Measurements from ENCODE around the gene ITGA6.
"Not testable (repeated sequence)": the region's sequence is repeated elsewhere in the genome, so short reads cannot be mapped to it uniquely, and the experiment has no call there.

Gene ITGA6

DNA sequence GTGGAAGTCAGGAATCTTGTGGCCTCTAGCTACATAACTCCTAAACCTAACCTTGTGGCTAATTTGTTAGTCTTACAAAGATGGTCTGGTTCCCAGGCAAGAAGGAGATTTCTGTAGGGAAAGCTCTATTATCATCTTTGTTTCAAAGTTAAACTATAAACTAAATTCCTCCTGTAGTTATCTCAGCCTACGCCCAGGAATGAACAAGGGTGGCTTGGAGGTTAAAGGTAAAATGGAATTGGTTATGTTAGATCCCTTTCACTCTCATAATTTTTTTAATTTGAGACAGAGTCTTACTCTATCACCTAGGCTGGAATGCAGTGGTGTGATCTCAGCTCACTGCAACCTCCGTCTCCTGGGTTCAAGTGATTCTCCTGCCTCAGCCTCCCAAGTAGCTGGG is 103.9 kb downstream of the ITGA6 start (continued):
- no peak for TF ChIP-seq ZNF610 (tag by site-specific recombination; IDR thresholded peaks at IDR 0.05; ENCODE audit: borderline replicate concordance)

DNA sequence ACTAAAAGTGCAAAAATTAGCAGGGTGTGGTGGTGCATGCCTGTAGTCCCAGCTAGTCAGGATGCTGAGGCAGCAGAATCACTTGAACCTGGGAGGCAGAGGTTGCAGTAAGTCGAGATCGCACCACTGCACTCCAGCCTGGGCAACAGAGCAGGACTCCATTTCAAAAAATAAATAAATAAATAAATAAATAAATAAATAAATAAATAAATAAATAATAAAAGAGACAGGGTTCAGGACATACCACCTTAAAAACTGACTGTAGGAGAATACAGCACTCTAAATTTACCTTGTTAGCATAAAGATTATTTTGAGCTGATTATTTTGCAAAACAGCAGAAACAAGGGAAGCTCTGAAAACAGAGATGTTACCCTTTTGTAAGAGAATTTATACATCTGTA is 105.1 kb downstream of the ITGA6 start:
- H3K27ac ChIP-seq (ENCODE audit: extremely low read depth, low read depth, low read length); H3K9me3 ChIP-seq (ENCODE audit: control insufficient read depth, insufficient read depth, low read depth, low read length); H3K4me1 ChIP-seq (ENCODE audit: control insufficient read depth, insufficient read depth, low read length); H3K4me3 ChIP-seq (ENCODE audit: low read depth, low read length); POLR2A ChIA-PET; H3K36me3 ChIP-seq (ENCODE audit: control insufficient read depth in 2 of 2, insufficient read depth in 1 of 2, low read length in 2 of 2): not testable (repeated sequence)
- TF ChIP-seq ZNF654 (tag by site-specific recombination; IDR thresholded peaks at IDR 0.05; ENCODE audit: low read depth) (peak; percentile 13; the same call in 1 of the 2 replicates), ZNF623 (tag by site-specific recombination; IDR thresholded peaks at IDR 0.05) (peak; percentile 22; the same call in 1 of the 2 replicates), ZNF555 (tag by site-specific recombination; conservative IDR thresholded peaks at IDR 0.05) (peak; percentile 45), ZNF394 (tag by site-specific recombination; IDR thresholded peaks at IDR 0.05; ENCODE audit: borderline replicate concordance) (peak; percentile 71; the same call in 1 of the 2 replicates), ZXDB (tag by site-specific recombination; IDR thresholded peaks at IDR 0.05) (0 out of 2 replicates have a peak, but pooled peaks have one; percentile 16), ZNF426 (tag by site-specific recombination; IDR thresholded peaks at IDR 0.05) (peak; percentile 50)
- CTCF ChIA-PET, result interaction anchor here (0.6 kb wide), 1 partner anchor 61 kb away, joined by 7 read pairs; no protein-coding TSS in a partner anchor

DNA sequence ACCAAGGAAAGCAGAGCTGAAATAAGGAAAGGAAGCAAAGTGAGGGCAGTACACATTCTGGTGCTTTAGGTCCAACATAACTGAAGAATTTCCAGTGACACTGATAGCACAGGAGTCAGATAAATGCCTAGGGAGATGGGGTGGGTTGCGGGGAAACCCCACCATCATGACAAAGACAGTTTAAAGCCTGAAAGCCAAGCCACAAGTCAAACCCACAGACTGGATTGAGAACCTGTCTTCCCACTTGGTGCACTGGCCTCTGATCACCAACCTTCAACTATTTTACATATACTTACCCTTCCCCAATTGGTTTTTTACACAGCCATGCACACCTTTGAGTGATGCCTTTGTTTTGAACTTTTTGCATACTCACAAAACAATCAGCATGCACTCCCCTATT is 106.3 kb downstream of the ITGA6 start:
- Histone ChIP-seq H3K27ac (ENCODE audit: extremely low read depth, low read depth, low read length) (no peak overlapping the region), H3K4me1 (ENCODE audit: control insufficient read depth, insufficient read depth, low read length) (no peaks in the 10 kb centered on the region), H3K4me3 (ENCODE audit: low read depth, low read length) (no peak overlapping the region), H3K9me3 (ENCODE audit: control insufficient read depth, insufficient read depth, low read depth, low read length) (no peaks in the 10 kb centered on the region), H3K36me3 (ENCODE audit: control insufficient read depth in 2 of 2, insufficient read depth in 1 of 2, low read length in 2 of 2) (no peaks in the 10 kb centered on the region)
- TF ChIP-seq, protein P1, sequence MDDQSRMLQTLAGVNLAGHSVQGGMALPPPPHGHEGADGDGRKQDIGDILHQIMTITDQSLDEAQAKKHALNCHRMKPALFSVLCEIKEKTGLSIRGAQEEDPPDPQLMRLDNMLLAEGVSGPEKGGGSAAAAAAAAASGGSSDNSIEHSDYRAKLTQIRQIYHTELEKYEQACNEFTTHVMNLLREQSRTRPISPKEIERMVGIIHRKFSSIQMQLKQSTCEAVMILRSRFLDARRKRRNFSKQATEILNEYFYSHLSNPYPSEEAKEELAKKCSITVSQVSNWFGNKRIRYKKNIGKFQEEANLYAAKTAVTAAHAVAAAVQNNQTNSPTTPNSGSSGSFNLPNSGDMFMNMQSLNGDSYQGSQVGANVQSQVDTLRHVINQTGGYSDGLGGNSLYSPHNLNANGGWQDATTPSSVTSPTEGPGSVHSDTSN (CRISPR knock-in tag; IDR thresholded peaks at IDR 0.05), result no peak
- peak; percentile 69 for TF ChIP-seq SETDB1 (IDR thresholded peaks at IDR 0.05; ENCODE audit: insufficient read length, low read length)
- ChIA-PET POLR2A (no interaction called here), CTCF (no interaction called here)

DNA sequence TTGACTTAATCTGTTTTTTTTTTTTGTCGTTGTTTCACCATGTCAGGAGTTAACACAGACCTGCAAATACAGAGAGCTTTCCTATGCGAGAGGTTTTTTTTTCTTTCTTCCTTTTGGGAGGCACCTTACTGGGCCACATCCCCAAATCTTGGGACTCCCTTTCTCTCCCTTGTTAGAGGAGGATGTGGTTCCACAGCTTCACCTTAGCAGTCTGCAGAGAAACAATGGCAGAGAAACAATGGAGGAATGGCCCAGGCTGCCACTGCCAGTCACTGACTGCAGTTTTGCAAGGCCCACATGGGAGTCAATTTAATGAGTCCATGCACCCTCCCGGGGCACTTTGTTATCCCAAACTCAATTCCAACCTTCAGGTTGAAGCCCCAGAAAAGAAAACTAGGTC is 107.7 kb downstream of the ITGA6 start:
- ChIA-PET CTCF (no interaction called here), POLR2A (no interaction called here)
- Histone ChIP-seq H3K4me3 (ENCODE audit: low read depth, low read length) (no peak overlapping the region), H3K27ac (ENCODE audit: extremely low read depth, low read depth, low read length) (no peak overlapping the region), H3K36me3 (ENCODE audit: control insufficient read depth in 2 of 2, insufficient read depth in 1 of 2, low read length in 2 of 2) (no peaks in the 10 kb centered on the region), H3K9me3 (ENCODE audit: control insufficient read depth, insufficient read depth, low read depth, low read length) (no peaks in the 10 kb centered on the region), H3K4me1 (ENCODE audit: control insufficient read depth, insufficient read depth, low read length) (no peaks in the 10 kb centered on the region)
- TF ChIP-seq ZNF266 (tag by site-specific recombination; IDR thresholded peaks at IDR 0.05; ENCODE audit: low read depth) (no peak), MYNN (tag by site-specific recombination; IDR thresholded peaks at IDR 0.05; ENCODE audit: borderline replicate concordance) (no peak), ZFP3 (tag by site-specific recombination; IDR thresholded peaks at IDR 0.05; ENCODE audit: low read depth) (no peak), ZNF366 (tag by site-specific recombination; conservative IDR thresholded peaks at IDR 0.05) (no peak), WT1 (tag by site-specific recombination; IDR thresholded peaks at IDR 0.05) (no peak), ZNF544 (tag by site-specific recombination; IDR thresholded peaks at IDR 0.05) (no peak), ZNF23 (tag by site-specific recombination; IDR thresholded peaks at IDR 0.05; ENCODE audit: borderline replicate concordance) (no peak), ZNF175 (tag by site-specific recombination; IDR thresholded peaks at IDR 0.05) (no peak)
- TF ChIP-seq, protein P2, sequence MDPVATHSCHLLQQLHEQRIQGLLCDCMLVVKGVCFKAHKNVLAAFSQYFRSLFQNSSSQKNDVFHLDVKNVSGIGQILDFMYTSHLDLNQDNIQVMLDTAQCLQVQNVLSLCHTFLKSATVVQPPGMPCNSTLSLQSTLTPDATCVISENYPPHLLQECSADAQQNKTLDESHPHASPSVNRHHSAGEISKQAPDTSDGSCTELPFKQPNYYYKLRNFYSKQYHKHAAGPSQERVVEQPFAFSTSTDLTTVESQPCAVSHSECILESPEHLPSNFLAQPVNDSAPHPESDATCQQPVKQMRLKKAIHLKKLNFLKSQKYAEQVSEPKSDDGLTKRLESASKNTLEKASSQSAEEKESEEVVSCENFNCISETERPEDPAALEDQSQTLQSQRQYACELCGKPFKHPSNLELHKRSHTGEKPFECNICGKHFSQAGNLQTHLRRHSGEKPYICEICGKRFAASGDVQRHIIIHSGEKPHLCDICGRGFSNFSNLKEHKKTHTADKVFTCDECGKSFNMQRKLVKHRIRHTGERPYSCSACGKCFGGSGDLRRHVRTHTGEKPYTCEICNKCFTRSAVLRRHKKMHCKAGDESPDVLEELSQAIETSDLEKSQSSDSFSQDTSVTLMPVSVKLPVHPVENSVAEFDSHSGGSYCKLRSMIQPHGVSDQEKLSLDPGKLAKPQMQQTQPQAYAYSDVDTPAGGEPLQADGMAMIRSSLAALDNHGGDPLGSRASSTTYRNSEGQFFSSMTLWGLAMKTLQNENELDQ (tag by site-specific recombination; IDR thresholded peaks at IDR 0.05; ENCODE audit: low read depth), result no peak
- TF ChIP-seq, protein P3, sequence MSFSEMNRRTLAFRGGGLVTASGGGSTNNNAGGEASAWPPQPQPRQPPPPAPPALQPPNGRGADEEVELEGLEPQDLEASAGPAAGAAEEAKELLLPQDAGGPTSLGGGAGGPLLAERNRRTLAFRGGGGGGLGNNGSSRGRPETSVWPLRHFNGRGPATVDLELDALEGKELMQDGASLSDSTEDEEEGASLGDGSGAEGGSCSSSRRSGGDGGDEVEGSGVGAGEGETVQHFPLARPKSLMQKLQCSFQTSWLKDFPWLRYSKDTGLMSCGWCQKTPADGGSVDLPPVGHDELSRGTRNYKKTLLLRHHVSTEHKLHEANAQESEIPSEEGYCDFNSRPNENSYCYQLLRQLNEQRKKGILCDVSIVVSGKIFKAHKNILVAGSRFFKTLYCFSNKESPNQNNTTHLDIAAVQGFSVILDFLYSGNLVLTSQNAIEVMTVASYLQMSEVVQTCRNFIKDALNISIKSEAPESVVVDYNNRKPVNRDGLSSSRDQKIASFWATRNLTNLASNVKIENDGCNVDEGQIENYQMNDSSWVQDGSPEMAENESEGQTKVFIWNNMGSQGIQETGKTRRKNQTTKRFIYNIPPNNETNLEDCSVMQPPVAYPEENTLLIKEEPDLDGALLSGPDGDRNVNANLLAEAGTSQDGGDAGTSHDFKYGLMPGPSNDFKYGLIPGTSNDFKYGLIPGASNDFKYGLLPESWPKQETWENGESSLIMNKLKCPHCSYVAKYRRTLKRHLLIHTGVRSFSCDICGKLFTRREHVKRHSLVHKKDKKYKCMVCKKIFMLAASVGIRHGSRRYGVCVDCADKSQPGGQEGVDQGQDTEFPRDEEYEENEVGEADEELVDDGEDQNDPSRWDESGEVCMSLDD (tag by site-specific recombination; IDR thresholded peaks at IDR 0.05), result no peak
- TF ChIP-seq, protein P4, sequence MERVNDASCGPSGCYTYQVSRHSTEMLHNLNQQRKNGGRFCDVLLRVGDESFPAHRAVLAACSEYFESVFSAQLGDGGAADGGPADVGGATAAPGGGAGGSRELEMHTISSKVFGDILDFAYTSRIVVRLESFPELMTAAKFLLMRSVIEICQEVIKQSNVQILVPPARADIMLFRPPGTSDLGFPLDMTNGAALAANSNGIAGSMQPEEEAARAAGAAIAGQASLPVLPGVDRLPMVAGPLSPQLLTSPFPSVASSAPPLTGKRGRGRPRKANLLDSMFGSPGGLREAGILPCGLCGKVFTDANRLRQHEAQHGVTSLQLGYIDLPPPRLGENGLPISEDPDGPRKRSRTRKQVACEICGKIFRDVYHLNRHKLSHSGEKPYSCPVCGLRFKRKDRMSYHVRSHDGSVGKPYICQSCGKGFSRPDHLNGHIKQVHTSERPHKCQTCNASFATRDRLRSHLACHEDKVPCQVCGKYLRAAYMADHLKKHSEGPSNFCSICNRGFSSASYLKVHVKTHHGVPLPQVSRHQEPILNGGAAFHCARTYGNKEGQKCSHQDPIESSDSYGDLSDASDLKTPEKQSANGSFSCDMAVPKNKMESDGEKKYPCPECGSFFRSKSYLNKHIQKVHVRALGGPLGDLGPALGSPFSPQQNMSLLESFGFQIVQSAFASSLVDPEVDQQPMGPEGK (tag by site-specific recombination; IDR thresholded peaks at IDR 0.05), result no peak
- TF ChIP-seq, protein P5, sequence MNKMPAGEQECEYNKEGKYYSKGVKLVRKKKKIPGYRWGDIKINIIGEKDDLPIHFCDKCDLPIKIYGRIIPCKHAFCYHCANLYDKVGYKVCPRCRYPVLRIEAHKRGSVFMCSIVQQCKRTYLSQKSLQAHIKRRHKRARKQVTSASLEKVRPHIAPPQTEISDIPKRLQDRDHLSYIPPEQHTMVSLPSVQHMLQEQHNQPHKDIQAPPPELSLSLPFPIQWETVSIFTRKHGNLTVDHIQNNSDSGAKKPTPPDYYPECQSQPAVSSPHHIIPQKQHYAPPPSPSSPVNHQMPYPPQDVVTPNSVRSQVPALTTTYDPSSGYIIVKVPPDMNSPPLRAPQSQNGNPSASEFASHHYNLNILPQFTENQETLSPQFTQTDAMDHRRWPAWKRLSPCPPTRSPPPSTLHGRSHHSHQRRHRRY (tag by site-specific recombination; IDR thresholded peaks at IDR 0.05), result no peak

Measured in HEK293 (cell line).